DMS 273 (cell line): ENCODE results near the gene LANCL2.
"Not testable (repeated sequence)": the region's sequence is repeated elsewhere in the genome, so short reads cannot be mapped to it uniquely, and the experiment has no call there.

Experiments used
- DNase-seq: peaks from one replicate; lab custom pipeline; 2025; ENCODE audit not compliant: unreplicated experiment; lab: John Stamatoyannopoulos, UW

LANCL2 gene

GRCh38 chr7:55469271-55469681 is 104.1 kb downstream of the LANCL2 start:
- no peak for DNase-seq

GRCh38 chr7:55469721-55470120 is 104.6 kb downstream of the LANCL2 start:
- no peak for DNase-seq

GRCh38 chr7:55470261-55470660 is 105.1 kb downstream of the LANCL2 start:
- no peak for DNase-seq

- not testable (repeated sequence) for DNase-seq
These were observed 106.5 kb downstream of the LANCL2 start for GRCh38 chr7:55471594-55471993.

- not testable (repeated sequence) for DNase-seq
These were observed 107.3 kb downstream of the LANCL2 start for GRCh38 chr7:55472406-55472805.

- no peak for DNase-seq
These were observed 108.0 kb downstream of the LANCL2 start for GRCh38 chr7:55472928-55473725.

- DNase-seq: no peak
These were observed 108.8 kb downstream of the LANCL2 start for GRCh38 chr7:55473932-55474331.

GRCh38 chr7:55474944-55475854 is 110.1 kb downstream of the LANCL2 start:
- DNase-seq: no peak

GRCh38 chr7:55475855-55476803 is 111.0 kb downstream of the LANCL2 start:
- no peak for DNase-seq

- no peak for DNase-seq
These were observed 112.0 kb downstream of the LANCL2 start for GRCh38 chr7:55476852-55477780.

GRCh38 chr7:55477781-55478374 is 112.7 kb downstream of the LANCL2 start:
- DNase-seq: no peak

GRCh38 chr7:55478700-55479099 is 113.6 kb downstream of the LANCL2 start:
- no peak for DNase-seq

- no peak for DNase-seq
These were observed 116.0 kb downstream of the LANCL2 start for GRCh38 chr7:55481155-55481554.

GRCh38 chr7:55483046-55483445 is 117.9 kb downstream of the LANCL2 start:
- DNase-seq: no peak
